Body of pancreas (tissue), 4 donors: ENCODE data around the gene OSBP2.

ENCODE experiments used
- POLR2A ChIP-seq, 3 donors: fragments of 450-650 bp; IDR thresholded peaks; one replicate each; pipeline ENCODE4 v1.6.1; 2016; ENCODE audit warnings: antibody characterized with exemption in 3 of 3, mild to moderate bottlenecking in 2 of 3
- TF ChIP-seq, protein P1 (sequence below), 7 experiments: fragments of 450-650 bp in 4 of 7; fragments of 200-600 bp in 3 of 7; sonication (generic) in 3 of 7; IDR thresholded peaks; one replicate each; pipeline ENCODE4 v1.5.1; 2016 to 2019; ENCODE audit warnings: antibody characterized with exemption in 7 of 7

DNA sequence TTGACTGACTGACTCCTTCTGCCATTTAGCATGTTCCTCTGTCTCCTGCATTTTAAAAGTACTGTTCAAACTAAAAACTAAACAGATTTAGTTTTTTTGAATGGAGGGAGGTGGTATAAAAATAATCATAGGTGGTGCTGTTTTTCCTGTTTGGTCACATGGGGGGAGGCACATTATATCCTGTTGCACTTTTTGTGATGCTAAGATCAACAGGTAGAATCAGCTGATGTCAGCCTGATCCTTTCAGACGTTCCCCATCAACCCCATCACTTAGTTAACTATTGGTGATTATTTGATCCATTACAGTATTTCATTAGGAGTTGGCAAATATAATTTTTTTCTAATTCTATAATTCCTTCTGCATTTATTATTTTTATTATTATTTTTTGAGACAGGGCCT lies 5.1 kb upstream of the OSBP2 start:
- TF ChIP-seq, protein P1, sequence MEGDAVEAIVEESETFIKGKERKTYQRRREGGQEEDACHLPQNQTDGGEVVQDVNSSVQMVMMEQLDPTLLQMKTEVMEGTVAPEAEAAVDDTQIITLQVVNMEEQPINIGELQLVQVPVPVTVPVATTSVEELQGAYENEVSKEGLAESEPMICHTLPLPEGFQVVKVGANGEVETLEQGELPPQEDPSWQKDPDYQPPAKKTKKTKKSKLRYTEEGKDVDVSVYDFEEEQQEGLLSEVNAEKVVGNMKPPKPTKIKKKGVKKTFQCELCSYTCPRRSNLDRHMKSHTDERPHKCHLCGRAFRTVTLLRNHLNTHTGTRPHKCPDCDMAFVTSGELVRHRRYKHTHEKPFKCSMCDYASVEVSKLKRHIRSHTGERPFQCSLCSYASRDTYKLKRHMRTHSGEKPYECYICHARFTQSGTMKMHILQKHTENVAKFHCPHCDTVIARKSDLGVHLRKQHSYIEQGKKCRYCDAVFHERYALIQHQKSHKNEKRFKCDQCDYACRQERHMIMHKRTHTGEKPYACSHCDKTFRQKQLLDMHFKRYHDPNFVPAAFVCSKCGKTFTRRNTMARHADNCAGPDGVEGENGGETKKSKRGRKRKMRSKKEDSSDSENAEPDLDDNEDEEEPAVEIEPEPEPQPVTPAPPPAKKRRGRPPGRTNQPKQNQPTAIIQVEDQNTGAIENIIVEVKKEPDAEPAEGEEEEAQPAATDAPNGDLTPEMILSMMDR (IDR thresholded peaks at IDR 0.05): no peak
- TF ChIP-seq POLR2A (IDR thresholded peaks at IDR 0.05): no peak
